ENCODE results near the gene ZBP1. TPM values are rescaled to one million over a fixed set of nuclear protein-coding genes. Genes with fewer than 3 reads are reported as not detected.

Gene ZBP1
- total RNA-seq, 1 experiment from 2014 or later, result not detected

- Histone ChIP-seq H3K4me3 (replicated peaks in 1 of 2; ENCODE audit: low read depth in 1 of 2, low read length in 2 of 2) (no peak overlapping the region), H3K79me2 (ENCODE audit: insufficient read depth, low read length) (no peaks in the 10 kb centered on the region), H3K9me2 (ENCODE audit: insufficient read depth) (no peaks in the 10 kb centered on the region), H3K9ac (ENCODE audit: low read length) (no peak overlapping the region), H4K20me1 (ENCODE audit: insufficient read depth) (no peaks in the 10 kb centered on the region), H3K36me3 (ENCODE audit: control insufficient read depth in 1 of 2, insufficient read depth in 2 of 2, low read length in 2 of 2) (no peaks in the 10 kb centered on the region), H3K4me1 (ENCODE audit: control insufficient read depth in 1 of 2, insufficient read depth in 2 of 2, low read length in 2 of 2) (no peaks in the 10 kb centered on the region), H3K27me3 (ENCODE audit: insufficient read depth, low read length) (peaks cover 43% of the 10 kb centered on the region), H3K9me3 (ENCODE audit: control insufficient read depth in 1 of 2, insufficient read depth in 1 of 2, low read depth in 1 of 2, low read length in 2 of 2) (no peaks in the 10 kb centered on the region), H3K4me2 (ENCODE audit: low read length) (no peak overlapping the region), H2AFZ (ENCODE audit: low read depth, low read length, poor library complexity, severe bottlenecking) (no peak overlapping the region), H3K27ac (ENCODE audit: low read depth, low read length) (no peak overlapping the region)
- POLR2A ChIA-PET, result no interaction called here
- CTCF ChIA-PET, result no interaction called here
- intact Hi-C loops (cut with micrococcal nuclease), result no loop called here
- ATAC-seq, result no peak
- BruUV-seq (replicated peaks), result no TSS peak
- no peak for DNase-seq (ENCODE audit: low read depth, low spot score)
- RAD21 ChIA-PET (ENCODE audit: low non-redundant PET in 1 of 2, low total read pairs in 2 of 2, uncharacterized antibody in 2 of 2, unreplicated experiment in 2 of 2), result no interaction called here
- TF ChIP-seq EZH2 (IDR thresholded peaks at IDR 0.05) (no peak), ZBTB33 (IDR thresholded peaks at IDR 0.05; ENCODE audit: extremely low read depth, insufficient replicate concordance, low read length) (no peak), SRF (IDR thresholded peaks at IDR 0.05; ENCODE audit: low read depth) (no peak), REST (IDR thresholded peaks at IDR 0.05; ENCODE audit: low read depth) (no peak), EZH2phosphoT487 (IDR thresholded peaks at IDR 0.05; ENCODE audit: borderline replicate concordance) (no peak), ATF3 (IDR thresholded peaks at IDR 0.05) (no peak), RAD21 (IDR thresholded peaks at IDR 0.05; ENCODE audit: low read depth) (no peak), ZFX (IDR thresholded peaks at IDR 0.05) (no peak), CTCF (IDR thresholded peaks at IDR 0.05 in 2 of 3, conservative IDR thresholded peaks at IDR 0.05 in 1 of 3; ENCODE audit: borderline replicate concordance in 1 of 3, insufficient read depth in 1 of 3, low read depth in 2 of 3, low read length in 2 of 3) (no peak)
These were observed 28.8 kb upstream of the ZBP1 start for GRCh38 chr20:57648878-57649616.

All from HCT116 (cell line).